HPDE6-E6E7 (cell line): ENCODE measurements around the gene KYNU.
"Not testable (repeated sequence)": the region's sequence is repeated elsewhere in the genome, so short reads cannot be mapped to it uniquely, and the experiment has no call there.

Experiments
- DNase-seq: peaks from one replicate; pipeline ENCODE4 v3.0.0; 2011; ENCODE audit warnings: missing footprints; ENCODE audit errors: extremely low spot score

KYNU gene

GRCh38 chr2:142915502-142915901, 38.0 kb downstream of the KYNU start:
- DNase-seq, result no peak

DNA sequence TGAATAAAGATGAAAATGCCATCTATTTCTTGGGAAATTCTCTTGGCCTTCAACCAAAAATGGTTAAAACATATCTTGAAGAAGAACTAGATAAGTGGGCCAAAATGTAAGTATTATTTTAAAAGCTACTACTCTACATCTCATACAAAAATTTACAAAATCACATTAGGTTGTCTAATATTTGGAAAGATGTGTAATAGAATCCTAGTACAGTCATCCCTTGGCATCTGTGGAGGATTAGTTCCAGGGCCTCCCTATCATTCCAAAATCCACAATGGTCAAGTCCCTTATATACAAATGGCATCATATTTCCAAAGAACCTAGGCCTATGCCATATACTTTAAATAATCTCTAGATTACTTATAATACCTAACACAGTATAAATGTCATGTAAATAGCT, 41.2 kb downstream of the KYNU start:
- no peak for DNase-seq

DNA sequence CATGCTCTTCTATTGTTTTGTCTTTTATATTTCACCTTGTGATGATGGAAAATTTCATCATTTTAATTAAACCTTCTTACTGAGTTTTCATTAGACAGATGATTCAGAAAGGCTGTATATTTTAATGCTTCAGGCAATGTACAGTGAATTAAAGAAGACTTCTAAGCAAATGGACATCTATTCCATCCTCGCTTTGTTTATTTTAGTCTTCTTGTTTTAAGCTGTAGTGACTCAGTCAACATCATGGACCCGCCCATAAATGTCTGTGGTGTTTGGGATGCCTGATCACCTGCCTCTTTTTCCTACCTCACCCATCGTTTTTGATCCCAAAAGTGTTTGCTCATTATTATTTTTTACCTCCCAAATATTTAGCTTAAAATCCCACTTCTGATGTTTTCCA, 43.1 kb downstream of the KYNU start:
- no peak for DNase-seq

- no peak for DNase-seq
These were observed 49.0 kb downstream of the KYNU start for GRCh38 chr2:142926445-142926844.

DNA sequence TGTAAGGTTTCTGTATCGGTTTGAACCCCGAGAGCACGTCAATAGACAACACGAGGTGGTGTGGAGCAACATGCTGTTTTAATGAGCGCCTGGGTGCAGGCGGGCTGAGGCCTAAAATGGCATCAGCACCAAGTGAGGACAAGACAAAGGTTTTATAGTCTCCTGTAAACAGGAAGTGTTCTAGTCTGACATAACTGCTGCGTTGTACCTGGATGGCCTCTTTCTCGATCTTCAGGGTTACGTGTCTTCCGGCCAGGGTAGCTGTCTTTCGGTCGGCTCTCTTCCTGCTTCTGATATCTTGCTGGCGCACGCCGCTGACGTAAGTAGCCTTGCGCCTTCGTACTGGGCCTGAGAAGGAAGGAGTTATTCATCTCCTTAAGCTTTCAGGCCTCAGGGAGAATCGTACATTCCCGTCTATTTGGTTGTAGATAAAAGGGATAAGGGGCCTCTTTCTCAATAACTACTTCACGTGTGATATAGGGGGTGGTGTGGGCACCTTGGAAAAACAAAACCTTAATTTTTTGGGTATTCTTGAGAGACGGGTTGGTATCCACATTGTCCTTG, 53.5 kb downstream of the KYNU start:
- DNase-seq, result no peak

DNA sequence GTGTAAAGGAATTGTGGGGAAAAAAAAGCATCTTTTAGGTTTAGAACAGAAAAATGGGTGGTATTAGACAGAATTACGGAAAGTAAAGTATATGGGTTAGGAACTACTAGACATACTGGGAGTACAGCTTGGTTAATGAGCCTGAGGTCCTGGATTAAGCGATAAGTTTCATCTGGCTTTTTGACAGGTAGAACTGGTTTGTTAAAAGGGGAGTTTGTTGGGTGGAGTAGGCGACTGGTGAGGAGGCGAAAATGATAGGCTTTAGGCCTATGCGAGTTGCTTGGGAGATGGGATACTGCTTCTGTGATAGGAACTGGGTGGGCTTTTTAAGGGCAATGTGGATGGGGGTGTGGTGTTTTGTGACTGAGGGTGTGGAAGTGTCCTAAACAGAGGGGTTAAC, 56.5 kb downstream of the KYNU start:
- DNase-seq, result no peak

DNA sequence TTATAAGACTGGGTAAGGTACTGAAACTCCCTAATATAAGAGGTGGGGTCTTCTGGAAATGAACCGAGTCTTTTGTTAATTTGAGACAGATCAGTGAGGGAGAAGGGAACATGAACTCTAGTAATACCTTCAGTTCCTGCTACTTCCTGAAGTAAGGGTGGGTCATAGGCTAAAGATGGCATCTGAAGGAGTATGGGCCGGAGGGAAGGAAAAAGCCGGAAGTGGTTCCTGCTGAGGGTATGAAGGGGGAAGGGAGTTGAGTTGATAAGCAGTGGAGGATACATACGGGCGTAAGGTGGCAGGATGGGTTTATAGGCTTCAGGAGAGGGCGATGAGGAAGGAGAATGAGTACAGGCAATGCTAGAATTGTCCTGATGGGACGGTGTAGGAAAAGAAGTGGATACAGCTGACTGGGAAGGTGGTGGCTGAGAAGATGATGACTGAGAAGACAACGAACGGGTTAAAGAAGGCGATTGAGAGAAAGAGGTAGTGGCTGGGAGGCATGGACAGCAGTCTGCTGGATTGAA, 58.2 kb downstream of the KYNU start:
- no peak for DNase-seq

GRCh38 chr2:142936629-142937028, 59.2 kb downstream of the KYNU start:
- DNase-seq, result no peak

- DNase-seq, result no peak
These were observed 59.9 kb downstream of the KYNU start for GRCh38 chr2:142937347-142937746.

- no peak for DNase-seq
These were observed 60.8 kb downstream of the KYNU start for GRCh38 chr2:142938240-142938639.

DNA sequence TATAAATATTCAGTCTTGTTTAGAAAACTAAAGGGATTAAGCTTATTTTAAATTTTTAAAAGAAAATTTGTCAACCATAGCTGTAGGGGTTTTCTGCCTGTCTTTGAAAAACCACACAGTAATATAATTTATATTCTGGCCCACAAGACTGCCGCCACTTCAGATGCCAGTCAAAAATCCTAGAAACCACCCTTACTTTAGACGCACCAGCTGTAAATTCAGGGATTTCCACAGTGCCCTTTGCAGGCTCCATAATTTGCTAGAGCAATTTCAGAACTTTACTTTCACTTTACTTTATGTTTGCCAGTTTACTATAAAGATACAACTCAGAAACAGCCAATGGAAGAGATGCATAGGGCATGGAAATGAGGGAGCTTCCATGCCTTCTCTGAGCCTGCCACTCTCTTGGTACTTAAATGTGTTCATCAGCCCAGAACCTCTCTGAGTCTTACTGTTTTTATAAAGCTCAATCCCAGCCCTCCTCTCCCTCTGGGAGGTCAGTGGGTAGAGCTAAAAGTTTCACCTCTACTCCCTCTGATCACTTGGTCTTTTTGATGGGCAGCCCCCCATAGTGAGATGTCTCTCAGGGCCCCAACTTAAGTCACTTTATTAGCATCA, 63.3 kb downstream of the KYNU start:
- no peak for DNase-seq

GRCh38 chr2:142942690-142943089, 65.2 kb downstream of the KYNU start:
- DNase-seq, result no peak

GRCh38 chr2:142944264-142944663, 66.8 kb downstream of the KYNU start:
- DNase-seq, result peak; percentile 8

- DNase-seq, result no peak
These were observed 67.3 kb downstream of the KYNU start for GRCh38 chr2:142944721-142945120.

GRCh38 chr2:142946941-142947340, 69.5 kb downstream of the KYNU start:
- peak; percentile 4 for DNase-seq

DNA sequence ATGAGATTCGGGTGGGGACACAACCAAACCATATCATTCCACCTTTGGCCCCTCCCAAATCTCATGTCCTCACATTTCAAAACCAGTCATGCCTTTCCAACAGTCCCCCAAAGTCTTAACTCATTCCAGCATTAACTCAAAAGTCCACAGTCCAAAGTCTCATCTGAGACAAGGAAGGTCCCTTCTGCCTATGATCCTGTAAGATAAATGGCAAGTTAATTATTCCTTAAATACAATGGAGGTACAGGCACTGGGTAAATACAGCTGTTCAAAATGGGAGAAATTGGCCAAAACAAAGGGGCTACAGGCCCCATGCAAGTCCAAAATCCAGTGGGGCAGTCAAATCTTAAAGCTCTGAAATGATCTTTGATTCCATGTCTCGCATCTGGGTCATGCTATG, 71.3 kb downstream of the KYNU start:
- not testable (repeated sequence) for DNase-seq

- not testable (repeated sequence) for DNase-seq
These were observed 72.9 kb downstream of the KYNU start for GRCh38 chr2:142950323-142950722.

- DNase-seq, result no peak
These were observed 73.9 kb downstream of the KYNU start for GRCh38 chr2:142951190-142952007.

DNA sequence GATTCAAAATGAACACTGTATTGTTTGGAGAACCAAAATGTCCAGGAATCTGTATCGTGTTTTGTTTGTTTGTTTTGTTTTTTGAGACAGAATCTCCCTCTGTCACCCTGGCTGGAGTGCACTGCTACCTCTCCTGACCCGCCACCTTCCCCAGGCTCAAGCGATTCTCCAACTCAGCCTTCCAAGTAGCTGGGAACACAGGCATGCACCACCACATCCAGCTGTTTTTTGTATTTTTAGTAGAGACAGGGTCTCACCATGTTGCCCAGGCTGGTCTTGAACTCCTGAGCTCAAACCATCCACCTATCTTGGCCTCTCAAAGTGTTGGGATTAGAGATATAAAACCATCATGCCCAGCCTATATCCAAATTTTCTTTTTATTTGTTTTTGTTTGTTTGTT, 74.6 kb downstream of the KYNU start:
- no peak for DNase-seq

DNA sequence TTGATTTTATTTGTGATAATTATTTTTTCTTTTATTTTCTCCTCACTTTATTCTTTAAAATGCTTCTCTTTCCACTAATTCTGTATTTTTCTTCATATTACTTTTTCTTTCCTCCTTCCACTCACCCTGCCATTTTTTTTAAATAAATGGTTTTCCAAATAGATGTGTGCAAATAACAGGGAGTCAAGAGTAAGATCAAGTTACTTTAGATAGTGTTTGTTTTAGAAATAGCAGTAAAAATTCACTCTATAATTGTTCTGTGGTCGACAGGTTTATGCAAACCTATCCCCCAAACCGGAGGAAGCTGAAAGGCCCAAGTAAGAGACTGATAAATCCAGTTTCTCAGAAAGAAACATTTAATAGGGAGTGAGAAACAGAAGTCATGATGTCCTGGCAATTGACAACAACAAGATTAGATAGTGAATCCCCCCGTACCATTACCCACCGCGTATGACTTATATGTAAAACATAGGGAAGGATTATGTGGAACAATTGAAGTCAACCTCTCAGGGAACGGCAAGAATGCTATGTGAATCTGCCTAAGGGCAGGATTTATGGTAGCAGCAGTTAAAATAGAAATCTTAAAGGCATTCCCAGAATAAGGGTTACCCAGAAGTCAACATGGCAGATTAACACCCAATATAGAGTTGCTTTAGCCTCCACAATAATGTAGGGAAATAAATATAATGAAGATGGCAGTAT, 75.5 kb downstream of the KYNU start:
- no peak for DNase-seq

- no peak for DNase-seq
These were observed 77.0 kb downstream of the KYNU start for GRCh38 chr2:142954493-142954892.

- no peak for DNase-seq
These were observed 79.7 kb downstream of the KYNU start for GRCh38 chr2:142957144-142957543.
